ENCODE measurements around the gene DCAKD.

The DCAKD gene

GRCh38 chr17:45043813-45044540, 7.5 kb downstream of the DCAKD start:
- H3K4me2 ChIP-seq (ENCODE audit: low read depth, low read length), result no peak overlapping the region
- H3K27ac ChIP-seq (ENCODE audit: low read length), result no peak overlapping the region
- no peak overlapping the region for H3K4me3 ChIP-seq (ENCODE audit: low read length)
- no peaks in the 10 kb centered on the region for H3K9me3 ChIP-seq (replicated peaks; ENCODE audit: insufficient read depth, low read length)
- no peaks in the 10 kb centered on the region for H3K4me1 ChIP-seq (ENCODE audit: low read length)
- no peak overlapping the region for H3K9ac ChIP-seq (ENCODE audit: low read length)
- no peaks in the 10 kb centered on the region for H3K9me2 ChIP-seq (replicated peaks; ENCODE audit: insufficient read depth, low read length)
- H3F3A ChIP-seq (ENCODE audit: insufficient read depth, low read length), result no peaks in the 10 kb centered on the region
- peaks cover 18% of the 10 kb centered on the region for H3K79me2 ChIP-seq (ENCODE audit: low read length)
- TF ChIP-seq EZH2 (optimal IDR thresholded peaks at IDR 0.05; ENCODE audit: low read depth, low read length) (no peak), EZH2phosphoT487 (IDR thresholded peaks at IDR 0.05; ENCODE audit: low read length) (no peak), CTCF (IDR thresholded peaks at IDR 0.05; ENCODE audit: low read length) (no peak)
- H4K20me1 ChIP-seq (ENCODE audit: insufficient read depth, low read length), result no peaks in the 10 kb centered on the region
- H2AFZ ChIP-seq (ENCODE audit: low read length), result no peak overlapping the region
- H3K36me3 ChIP-seq (replicated peaks; ENCODE audit: insufficient read depth, low read length), result no peaks in the 10 kb centered on the region
- H3K27me3 ChIP-seq (replicated peaks; ENCODE audit: insufficient read depth, low read length), result no peaks in the 10 kb centered on the region
- no peak for DNase-seq

- no peaks in the 10 kb centered on the region for H3K9me3 ChIP-seq (replicated peaks; ENCODE audit: insufficient read depth, low read length)
- no peak overlapping the region for H3K9ac ChIP-seq (ENCODE audit: low read length)
- H3K27ac ChIP-seq (ENCODE audit: low read length), result no peak overlapping the region
- no peak for DNase-seq
- no peaks in the 10 kb centered on the region for H3F3A ChIP-seq (ENCODE audit: insufficient read depth, low read length)
- no peaks in the 10 kb centered on the region for H3K27me3 ChIP-seq (replicated peaks; ENCODE audit: insufficient read depth, low read length)
- peaks cover 4% of the 10 kb centered on the region for H3K79me2 ChIP-seq (ENCODE audit: low read length)
- H3K4me2 ChIP-seq (ENCODE audit: low read depth, low read length), result no peak overlapping the region
- no peaks in the 10 kb centered on the region for H3K36me3 ChIP-seq (replicated peaks; ENCODE audit: insufficient read depth, low read length)
- no peaks in the 10 kb centered on the region for H3K4me1 ChIP-seq (ENCODE audit: low read length)
- H4K20me1 ChIP-seq (ENCODE audit: insufficient read depth, low read length), result no peaks in the 10 kb centered on the region
- no peak overlapping the region for H2AFZ ChIP-seq (ENCODE audit: low read length)
- no peaks in the 10 kb centered on the region for H3K9me2 ChIP-seq (replicated peaks; ENCODE audit: insufficient read depth, low read length)
- H3K4me3 ChIP-seq (ENCODE audit: low read length), result no peak overlapping the region
- TF ChIP-seq CTCF (IDR thresholded peaks at IDR 0.05; ENCODE audit: low read length) (no peak), EZH2 (optimal IDR thresholded peaks at IDR 0.05; ENCODE audit: low read depth, low read length) (no peak), EZH2phosphoT487 (IDR thresholded peaks at IDR 0.05; ENCODE audit: low read length) (no peak)
Observed at GRCh38 chr17:45042346-45043120, 8.9 kb downstream of the DCAKD start.

GRCh38 chr17:45040459-45040858, 11.0 kb downstream of the DCAKD start:
- no peaks in the 10 kb centered on the region for H4K20me1 ChIP-seq (ENCODE audit: insufficient read depth, low read length)
- no peak overlapping the region for H3K4me2 ChIP-seq (ENCODE audit: low read depth, low read length)
- no peak overlapping the region for H3K9ac ChIP-seq (ENCODE audit: low read length)
- H2AFZ ChIP-seq (ENCODE audit: low read length), result no peak overlapping the region
- no peaks in the 10 kb centered on the region for H3K9me2 ChIP-seq (replicated peaks; ENCODE audit: insufficient read depth, low read length)
- H3K4me1 ChIP-seq (ENCODE audit: low read length), result no peaks in the 10 kb centered on the region
- H3K9me3 ChIP-seq (replicated peaks; ENCODE audit: insufficient read depth, low read length), result no peaks in the 10 kb centered on the region
- no peak overlapping the region for H3K27ac ChIP-seq (ENCODE audit: low read length)
- TF ChIP-seq EZH2 (optimal IDR thresholded peaks at IDR 0.05; ENCODE audit: low read depth, low read length), result no peak
- no peak for TF ChIP-seq EZH2phosphoT487 (IDR thresholded peaks at IDR 0.05; ENCODE audit: low read length)
- TF ChIP-seq CTCF (IDR thresholded peaks at IDR 0.05; ENCODE audit: low read length), result no peak
- H3K27me3 ChIP-seq (replicated peaks; ENCODE audit: insufficient read depth, low read length), result no peaks in the 10 kb centered on the region
- H3K4me3 ChIP-seq (ENCODE audit: low read length), result no peak overlapping the region
- H3K36me3 ChIP-seq (replicated peaks; ENCODE audit: insufficient read depth, low read length), result no peaks in the 10 kb centered on the region
- no peak for DNase-seq
- H3K79me2 ChIP-seq (ENCODE audit: low read length), result no peaks in the 10 kb centered on the region
- no peaks in the 10 kb centered on the region for H3F3A ChIP-seq (ENCODE audit: insufficient read depth, low read length)

Measured in MM.1S (cell line).